Left renal pelvis (tissue), 4 donors: ENCODE measurements around the gene LRWD1. TPM values are rescaled to one million over a fixed set of nuclear protein-coding genes. Genes with fewer than 3 reads are reported as not detected.

ENCODE experiments used
- DNase-seq, 4 donors: peaks; one replicate each; pipeline ENCODE4 v3.0.0-alpha.2; 2013; ENCODE audit warnings: low read depth in 4 of 4, low spot score in 3 of 4
- polyA plus RNA-seq, 4 donors: library from polyadenylated mRNA; unstranded; fragments of 120-200 nt; gene quantifications; one replicate each; pipeline ENCODE4 v1.2.1, GENCODE V29; 2013; ENCODE audit not compliant: insufficient read length in 4 of 4

LRWD1 gene
- 10 to 100 TPM; 15.3 to 24.2 (median 16.4) TPM for polyA plus RNA-seq

GRCh38 chr7:102464577-102465280 is at the start of gene LRWD1, which contains the start of gene ALKBH4:
TSS of gene LRWD1 (plus strand) at chr7:102464984. CDS start at chr7:102465081, 97 bp downstream.
TSS of gene ALKBH4 (minus strand) at chr7:102464863. CDS start at chr7:102464836, 27 bp downstream.
- DNase-seq, result peak; percentile 71 to 78 (median 75)

GRCh38 chr7:102415685-102416225 is 49.0 kb upstream of the LRWD1 start:
- no peak for DNase-seq

GRCh38 chr7:102416406-102416805 is 48.4 kb upstream of the LRWD1 start:
- DNase-seq, result no peak

- DNase-seq, result no peak
Observed at GRCh38 chr7:102417105-102417504, 47.7 kb upstream of the LRWD1 start.

GRCh38 chr7:102418592-102418991 is 46.2 kb upstream of the LRWD1 start:
- no peak for DNase-seq

- DNase-seq, result no peak
Observed at GRCh38 chr7:102421706-102422240, 43.0 kb upstream of the LRWD1 start.

- no peak for DNase-seq
Observed at GRCh38 chr7:102424129-102424551, 40.6 kb upstream of the LRWD1 start.

- no peak for DNase-seq
Observed at GRCh38 chr7:102424787-102425218, 40.0 kb upstream of the LRWD1 start.

- DNase-seq, result no peak
Observed at GRCh38 chr7:102425639-102426267, 39.0 kb upstream of the LRWD1 start.

GRCh38 chr7:102426268-102427018 is 38.3 kb upstream of the LRWD1 start:
- DNase-seq, result no peak

GRCh38 chr7:102427019-102427405 is 37.8 kb upstream of the LRWD1 start:
- no peak for DNase-seq

GRCh38 chr7:102429141-102429899 is 35.5 kb upstream of the LRWD1 start:
- DNase-seq, result no peak

- no peak for DNase-seq
Observed at GRCh38 chr7:102431617-102432298, 33.0 kb upstream of the LRWD1 start.

GRCh38 chr7:102432442-102433218 is 32.2 kb upstream of the LRWD1 start:
- no peak for DNase-seq

GRCh38 chr7:102433219-102434038 is 31.4 kb upstream of the LRWD1 start, which contains the start of gene ORAI2:
TSS of gene ORAI2 (plus strand) at chr7:102433575. CDS start at chr7:102438957, 5,382 bp downstream.
- peak in 1 of 4 donors; percentile 59 for DNase-seq

GRCh38 chr7:102434039-102434486 is 30.7 kb upstream of the LRWD1 start:
- no peak for DNase-seq

- no peak for DNase-seq
Observed at GRCh38 chr7:102436118-102436517, 28.7 kb upstream of the LRWD1 start.
